GM13976 (cell line): Measurements from ENCODE around the gene SLC6A11.

Experiments used
- DNase-seq: peaks from one replicate; pipeline ENCODE4 v3.0.0; 2012; ENCODE audit warnings: low spot score
- CTCF ChIP-seq: IDR thresholded peaks from 2 replicates; pipeline ENCODE4 v1.5.1; 2012; ENCODE audit warnings: borderline replicate concordance, mild to moderate bottlenecking; ENCODE audit not compliant: insufficient read depth; ENCODE audit errors: extremely low read depth, missing control alignments, control extremely low read depth
- in situ Hi-C: fragments of 300-500 bp; cut with MboI; formaldehyde crosslinking; loops from one replicate; pipeline ENCODE4 v1.12.0; 2022; ENCODE audit warnings: low sequenced_read_pairs, mixed read lengths, inconsistent platforms; ENCODE audit not compliant: unreplicated experiment

The SLC6A11 gene

DNA sequence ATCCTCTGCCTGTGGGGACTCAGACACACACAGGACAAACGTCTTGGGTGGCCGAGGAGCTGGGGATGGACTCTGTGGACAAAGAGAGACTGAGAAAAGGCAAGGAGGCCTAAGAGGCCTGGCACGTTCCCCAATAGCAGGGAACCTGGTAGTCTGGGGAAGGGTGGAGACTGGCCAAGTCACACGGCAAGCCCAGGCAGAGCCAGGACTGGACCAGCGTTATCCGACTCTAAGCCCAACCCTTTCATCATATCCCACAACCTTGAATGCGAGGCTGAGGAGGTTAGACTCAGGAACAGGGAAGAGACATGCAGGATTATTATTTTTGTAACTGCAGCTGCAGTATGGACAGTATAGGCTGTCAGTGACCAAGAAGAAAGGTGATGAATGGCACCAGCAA is 53.4 kb downstream of the SLC6A11 start:
- TF ChIP-seq CTCF = no peak
- DNase-seq = no peak
- in situ Hi-C loops = no loop called here

DNA sequence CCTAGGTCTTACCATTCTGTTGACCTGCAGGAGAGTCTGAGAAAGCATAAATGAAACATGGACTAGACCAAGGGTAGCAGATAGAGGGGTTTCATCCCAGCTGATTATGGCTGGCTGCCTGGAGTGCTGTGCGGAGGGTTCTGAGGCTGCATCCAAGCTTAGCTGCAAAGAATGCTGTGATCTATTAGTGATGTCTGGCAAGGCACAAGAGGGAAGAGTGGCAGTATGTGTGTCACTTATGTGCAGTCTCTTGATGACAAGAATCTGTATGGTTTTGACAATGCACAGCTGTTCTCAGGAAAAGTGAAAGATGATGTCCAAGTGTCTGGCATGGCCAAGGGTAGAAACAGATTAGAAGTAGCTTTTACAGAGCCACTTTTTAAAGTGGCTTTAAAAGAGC is 54.3 kb downstream of the SLC6A11 start:
- TF ChIP-seq CTCF = no peak
- no peak for DNase-seq
- in situ Hi-C loops = no loop called here

DNA sequence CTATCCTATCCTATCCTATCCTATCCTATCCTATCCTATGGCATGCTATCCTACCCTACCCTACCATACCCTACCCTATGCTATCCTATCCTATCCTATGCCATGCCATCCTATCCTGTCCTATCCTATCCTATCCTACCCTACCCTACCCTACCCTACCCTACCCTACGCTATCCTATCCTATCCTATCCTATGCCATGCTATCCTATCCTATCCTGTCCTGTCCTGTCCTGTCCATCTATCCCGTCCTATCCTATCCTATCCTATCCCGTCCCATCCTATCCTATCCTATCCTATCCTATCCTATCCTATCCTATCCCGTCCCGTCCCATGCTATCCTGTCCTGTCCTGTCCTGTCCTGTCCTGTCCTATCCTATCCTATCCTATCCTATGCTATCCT is 57.4 kb downstream of the SLC6A11 start:
- DNase-seq = no peak
- no peak for TF ChIP-seq CTCF
- in situ Hi-C loops = no loop called here

DNA sequence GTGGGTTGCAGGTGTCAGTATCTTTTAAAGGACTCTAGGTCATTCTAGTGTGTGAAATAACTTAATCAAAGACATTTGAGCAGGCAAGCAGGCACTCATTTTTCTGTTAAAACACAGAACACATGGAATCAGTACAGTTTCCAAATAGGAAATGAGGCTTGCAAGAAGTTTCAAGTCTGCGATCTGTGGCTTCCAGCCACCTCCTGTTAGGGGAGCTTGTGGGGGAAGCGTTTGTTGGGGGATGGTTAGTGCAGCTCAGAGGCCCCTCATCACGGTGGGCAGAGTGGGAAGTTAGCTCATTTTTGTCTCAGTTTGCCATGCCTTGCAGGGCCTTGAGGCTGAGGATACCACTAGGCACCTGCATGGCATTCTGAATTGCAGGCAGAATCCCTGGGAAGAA is 59.9 kb downstream of the SLC6A11 start:
- no peak for TF ChIP-seq CTCF
- no peak for DNase-seq
- in situ Hi-C loops = no loop called here

GRCh38 chr3:10876661-10877060 is 60.6 kb downstream of the SLC6A11 start:
- DNase-seq = no peak
- TF ChIP-seq CTCF = no peak
- in situ Hi-C loops = no loop called here

- in situ Hi-C loops = no loop called here
- DNase-seq = no peak
- TF ChIP-seq CTCF = no peak
Observed at GRCh38 chr3:10882851-10883250, 66.8 kb downstream of the SLC6A11 start.
